GM18508 (cell line): ENCODE measurements around the gene GRN.
"Not testable (repeated sequence)": the region's sequence is repeated elsewhere in the genome, so short reads cannot be mapped to it uniquely, and the experiment has no call there.

Experiments
- ATAC-seq: cut with Tn5 transposase; IDR thresholded peaks from one replicate; pipeline ENCODE4 v1.9.1; 2021; ENCODE audit warnings: moderate number of reproducible peaks; ENCODE audit not compliant: insufficient read depth, unreplicated experiment

Gene GRN

GRCh38 chr17:44320066-44320465 lies 25.0 kb upstream of the GRN start:
- ATAC-seq, result no peak

GRCh38 chr17:44321246-44322120 lies 23.6 kb upstream of the GRN start:
- no peak for ATAC-seq

- ATAC-seq, result no peak
Measured at GRCh38 chr17:44322236-44322895, 22.7 kb upstream of the GRN start.

GRCh38 chr17:44323359-44324091 lies 21.6 kb upstream of the GRN start:
- ATAC-seq, result no peak

GRCh38 chr17:44324092-44324570 lies 21.0 kb upstream of the GRN start:
- ATAC-seq, result no peak

- ATAC-seq, result peak; percentile 48
Measured at GRCh38 chr17:44324571-44325275, 20.4 kb upstream of the GRN start, which contains the start of gene SLC25A39. Gene SLC25A39 (minus strand): TSS chr17:44324823. CDS start chr17:44323562, 1,261 bp downstream.

GRCh38 chr17:44326861-44327444 lies 18.1 kb upstream of the GRN start:
- ATAC-seq, result no peak

- ATAC-seq, result no peak
Measured at GRCh38 chr17:44327715-44328449, 17.2 kb upstream of the GRN start.

- ATAC-seq, result not testable (repeated sequence)
Measured at GRCh38 chr17:44329516-44329915, 15.6 kb upstream of the GRN start.

- not testable (repeated sequence) for ATAC-seq
Measured at GRCh38 chr17:44330263-44330662, 14.8 kb upstream of the GRN start.

GRCh38 chr17:44331249-44331760 lies 13.8 kb upstream of the GRN start:
- no peak for ATAC-seq

GRCh38 chr17:44333371-44333770 lies 11.7 kb upstream of the GRN start:
- no peak for ATAC-seq

GRCh38 chr17:44334315-44334714 lies 10.8 kb upstream of the GRN start:
- ATAC-seq, result no peak

- no peak for ATAC-seq
Measured at GRCh38 chr17:44334727-44335126, 10.4 kb upstream of the GRN start.

- ATAC-seq, result no peak
Measured at GRCh38 chr17:44335564-44335963, 9.5 kb upstream of the GRN start.

- ATAC-seq, result no peak
Measured at GRCh38 chr17:44335968-44336367, 9.1 kb upstream of the GRN start.

GRCh38 chr17:44338702-44339101 lies 6.4 kb upstream of the GRN start:
- ATAC-seq, result no peak

- not testable (repeated sequence) for ATAC-seq
Measured at GRCh38 chr17:44340553-44340952, 4.5 kb upstream of the GRN start.
